ENCODE data around the gene SELENOO. TPM values are rescaled to one million over a fixed set of nuclear protein-coding genes. Genes with fewer than 3 reads are reported as not detected.

Gene SELENOO
- total RNA-seq, 1 donor from 2014 or later = 39.0 TPM

- ATAC-seq (ENCODE audit: low read depth) = no peak
- H3K36me3 Mint-ChIP-seq (ENCODE audit: low read depth) = no peaks in the 10 kb centered on the region
- TF ChIP-seq, protein P1, sequence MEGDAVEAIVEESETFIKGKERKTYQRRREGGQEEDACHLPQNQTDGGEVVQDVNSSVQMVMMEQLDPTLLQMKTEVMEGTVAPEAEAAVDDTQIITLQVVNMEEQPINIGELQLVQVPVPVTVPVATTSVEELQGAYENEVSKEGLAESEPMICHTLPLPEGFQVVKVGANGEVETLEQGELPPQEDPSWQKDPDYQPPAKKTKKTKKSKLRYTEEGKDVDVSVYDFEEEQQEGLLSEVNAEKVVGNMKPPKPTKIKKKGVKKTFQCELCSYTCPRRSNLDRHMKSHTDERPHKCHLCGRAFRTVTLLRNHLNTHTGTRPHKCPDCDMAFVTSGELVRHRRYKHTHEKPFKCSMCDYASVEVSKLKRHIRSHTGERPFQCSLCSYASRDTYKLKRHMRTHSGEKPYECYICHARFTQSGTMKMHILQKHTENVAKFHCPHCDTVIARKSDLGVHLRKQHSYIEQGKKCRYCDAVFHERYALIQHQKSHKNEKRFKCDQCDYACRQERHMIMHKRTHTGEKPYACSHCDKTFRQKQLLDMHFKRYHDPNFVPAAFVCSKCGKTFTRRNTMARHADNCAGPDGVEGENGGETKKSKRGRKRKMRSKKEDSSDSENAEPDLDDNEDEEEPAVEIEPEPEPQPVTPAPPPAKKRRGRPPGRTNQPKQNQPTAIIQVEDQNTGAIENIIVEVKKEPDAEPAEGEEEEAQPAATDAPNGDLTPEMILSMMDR (IDR thresholded peaks at IDR 0.05) = no peak
- ChIA-PET CTCF (no interaction called here), POLR2A (no interaction called here)
- no peak for DNase-seq
- no peaks in the 10 kb centered on the region for H3K9me3 Mint-ChIP-seq
- H3K4me1 Mint-ChIP-seq = peaks cover 2% of the 10 kb centered on the region
- H3K27me3 Mint-ChIP-seq = peaks cover 6% of the 10 kb centered on the region
- H3K27ac Mint-ChIP-seq = no peak overlapping the region
- H3K4me3 Mint-ChIP-seq = no peak overlapping the region
- intact Hi-C loops (cut with micrococcal nuclease) = no loop called here
Observed at GRCh38 chr22:50257041-50257440, 56.2 kb downstream of the SELENOO start.

DNA sequence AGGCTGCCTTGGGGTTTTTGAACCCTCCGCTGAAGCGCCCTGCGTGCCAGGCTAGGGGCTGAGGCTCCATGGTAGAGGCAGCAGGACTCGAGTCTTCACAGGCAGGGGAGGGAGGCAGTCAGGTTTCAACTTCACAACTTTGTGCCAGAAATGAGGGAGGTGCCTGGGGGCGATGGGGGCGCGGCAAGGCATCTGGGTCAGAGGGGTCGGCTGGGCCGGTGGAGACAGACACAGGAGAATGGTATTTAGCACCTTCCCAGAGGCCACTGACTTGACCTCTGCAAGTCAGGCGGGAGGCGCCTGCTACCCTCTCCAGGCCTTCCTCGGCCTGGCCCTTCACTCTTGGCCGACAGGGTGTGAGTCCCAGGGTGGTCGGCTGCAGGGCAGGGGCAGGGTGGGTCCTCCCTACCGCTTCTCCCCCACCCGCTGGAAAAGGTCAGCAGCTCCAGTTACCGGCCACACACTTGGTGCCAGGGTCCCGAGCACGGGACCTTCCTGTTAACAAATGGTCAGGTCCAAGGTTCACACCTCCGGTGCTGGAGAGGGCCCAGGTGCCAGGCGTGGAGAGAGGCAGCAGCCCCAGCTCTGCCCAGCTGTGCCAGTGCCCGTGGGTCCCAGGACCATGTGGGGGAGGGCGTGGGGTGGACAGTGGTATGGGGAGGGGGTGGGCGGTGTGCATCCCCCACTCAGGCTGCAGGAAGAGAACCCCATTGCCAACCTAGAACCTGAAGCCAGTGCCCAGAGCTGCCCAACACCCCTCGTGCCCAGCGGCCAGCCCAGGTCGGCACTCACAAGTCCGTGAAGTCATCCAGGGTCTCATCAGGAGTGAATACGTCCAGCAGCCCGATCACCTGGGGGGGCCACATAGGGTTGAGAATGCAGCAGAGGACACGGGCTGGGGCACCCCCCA, 56.9 kb downstream of the SELENOO start:
- no peak for ATAC-seq (ENCODE audit: low read depth)
- Mint-ChIP-seq H3K4me1 (peaks cover 9% of the 10 kb centered on the region), H3K4me3 (no peak overlapping the region), H3K27ac (no peak overlapping the region), H3K36me3 (ENCODE audit: low read depth) (no peaks in the 10 kb centered on the region), H3K9me3 (no peaks in the 10 kb centered on the region), H3K27me3 (peaks cover 11% of the 10 kb centered on the region)
- POLR2A ChIA-PET = no interaction called here
- no peak for DNase-seq
- TF ChIP-seq, protein P1 (IDR thresholded peaks at IDR 0.05) = no peak
- intact Hi-C loops (cut with micrococcal nuclease) = no loop called here
- CTCF ChIA-PET = no interaction called here

GRCh38 chr22:50258361-50259292, 57.8 kb downstream of the SELENOO start:
- Mint-ChIP-seq H3K36me3 (ENCODE audit: low read depth) (no peaks in the 10 kb centered on the region), H3K27ac (no peak overlapping the region), H3K4me3 (no peak overlapping the region), H3K27me3 (peaks cover 13% of the 10 kb centered on the region), H3K4me1 (peaks cover 13% of the 10 kb centered on the region), H3K9me3 (no peaks in the 10 kb centered on the region)
- ChIA-PET POLR2A (interaction anchor here (4.2 kb wide), 1 partner anchor 8 kb away, joined by 17 read pairs; the partner anchor contains the start of gene HDAC10), CTCF (no interaction called here)
- DNase-seq (no peak), ATAC-seq (ENCODE audit: low read depth) (no peak)
- TF ChIP-seq, protein P1 (IDR thresholded peaks at IDR 0.05) = no peak
- intact Hi-C loops (cut with micrococcal nuclease) = no loop called here

DNA sequence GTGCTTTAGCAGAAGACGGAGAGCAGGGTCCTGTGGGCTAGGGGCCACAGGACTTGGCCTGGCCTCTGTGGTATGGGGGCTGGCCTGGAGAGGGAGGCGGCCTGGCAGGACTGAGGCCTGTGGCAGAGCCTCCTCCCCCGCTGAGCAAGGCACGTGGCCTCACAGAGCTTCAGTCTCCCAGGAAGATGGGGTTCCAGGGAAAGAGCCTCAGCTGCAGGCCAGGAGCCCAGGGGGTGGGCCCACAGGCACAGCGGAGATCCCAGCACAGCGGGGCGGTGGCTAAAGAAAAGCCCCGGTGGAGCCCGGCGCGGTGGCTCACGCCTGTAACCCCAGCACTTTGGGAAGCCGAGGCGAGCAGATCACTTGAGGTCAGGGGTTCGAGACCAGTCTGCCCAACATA, 58.5 kb downstream of the SELENOO start:
- no peak overlapping the region for H3K4me3 Mint-ChIP-seq
- ChIA-PET CTCF (no interaction called here), POLR2A (interaction anchor here (0.5 to 4.2 kb wide), 2 partner anchors 9 to 87 kb away, joined by 6 to 17 read pairs; partner anchors contain the start of gene HDAC10)
- H3K27ac Mint-ChIP-seq = no peak overlapping the region
- TF ChIP-seq, protein P1 (IDR thresholded peaks at IDR 0.05) = no peak
- H3K4me1 Mint-ChIP-seq = peaks cover 13% of the 10 kb centered on the region
- H3K36me3 Mint-ChIP-seq (ENCODE audit: low read depth) = no peaks in the 10 kb centered on the region
- ATAC-seq (ENCODE audit: low read depth) (no peak), DNase-seq (no peak)
- peaks cover 13% of the 10 kb centered on the region for H3K27me3 Mint-ChIP-seq
- H3K9me3 Mint-ChIP-seq = no peaks in the 10 kb centered on the region
- intact Hi-C loops (cut with micrococcal nuclease) = no loop called here

DNA sequence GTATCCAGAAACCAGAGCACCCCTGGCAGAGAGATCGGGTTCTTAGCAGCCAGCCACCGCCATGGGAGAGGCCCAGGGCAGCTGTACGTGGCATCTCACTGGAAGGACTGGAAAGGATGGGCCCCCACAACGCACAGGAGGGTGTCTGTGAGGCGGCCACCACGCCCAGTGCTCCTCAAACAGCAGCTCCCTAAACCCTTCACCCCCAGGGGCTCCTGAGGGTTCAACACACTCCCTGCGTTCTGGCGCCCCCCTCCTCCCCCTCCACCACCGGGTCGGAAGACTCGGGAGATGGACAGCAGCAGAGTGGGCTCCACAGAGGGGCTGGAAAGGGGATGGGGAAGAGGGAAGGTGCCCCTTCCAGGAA, 59.6 kb downstream of the SELENOO start:
- intact Hi-C loops (cut with micrococcal nuclease) = no loop called here
- ATAC-seq (ENCODE audit: low read depth) (no peak), DNase-seq (no peak)
- Mint-ChIP-seq H3K27ac (no peak overlapping the region), H3K4me1 (peaks cover 18% of the 10 kb centered on the region), H3K4me3 (peak overlapping the region; percentile 15), H3K36me3 (ENCODE audit: low read depth) (no peaks in the 10 kb centered on the region), H3K27me3 (peaks cover 13% of the 10 kb centered on the region), H3K9me3 (no peaks in the 10 kb centered on the region)
- ChIA-PET CTCF (no interaction called here), POLR2A (interaction anchor here (4.2 kb wide), 1 partner anchor 10 kb away, joined by 17 read pairs; the partner anchor contains the start of gene HDAC10)
- TF ChIP-seq, protein P1 (IDR thresholded peaks at IDR 0.05) = no peak

All from activated B cell treated with CpG ODN at 0.5 μM for 24 hours (primary cell).